Stimulated activated CD4-positive, alpha-beta T cell treated with anti-CD3 and anti-CD28 coated beads, Interleukin-4, amount 100 ng/mL, for 4 hours (primary cell): ENCODE measurements around the gene KRTAP12-3.
"Not testable (repeated sequence)": the region's sequence is repeated elsewhere in the genome, so short reads cannot be mapped to it uniquely, and the experiment has no call there.

Source experiments
- DNase-seq, 2 experiments: peaks; one replicate each; pipeline ENCODE4 v3.0.0-alpha.2; 2020

The KRTAP12-3 gene

DNA sequence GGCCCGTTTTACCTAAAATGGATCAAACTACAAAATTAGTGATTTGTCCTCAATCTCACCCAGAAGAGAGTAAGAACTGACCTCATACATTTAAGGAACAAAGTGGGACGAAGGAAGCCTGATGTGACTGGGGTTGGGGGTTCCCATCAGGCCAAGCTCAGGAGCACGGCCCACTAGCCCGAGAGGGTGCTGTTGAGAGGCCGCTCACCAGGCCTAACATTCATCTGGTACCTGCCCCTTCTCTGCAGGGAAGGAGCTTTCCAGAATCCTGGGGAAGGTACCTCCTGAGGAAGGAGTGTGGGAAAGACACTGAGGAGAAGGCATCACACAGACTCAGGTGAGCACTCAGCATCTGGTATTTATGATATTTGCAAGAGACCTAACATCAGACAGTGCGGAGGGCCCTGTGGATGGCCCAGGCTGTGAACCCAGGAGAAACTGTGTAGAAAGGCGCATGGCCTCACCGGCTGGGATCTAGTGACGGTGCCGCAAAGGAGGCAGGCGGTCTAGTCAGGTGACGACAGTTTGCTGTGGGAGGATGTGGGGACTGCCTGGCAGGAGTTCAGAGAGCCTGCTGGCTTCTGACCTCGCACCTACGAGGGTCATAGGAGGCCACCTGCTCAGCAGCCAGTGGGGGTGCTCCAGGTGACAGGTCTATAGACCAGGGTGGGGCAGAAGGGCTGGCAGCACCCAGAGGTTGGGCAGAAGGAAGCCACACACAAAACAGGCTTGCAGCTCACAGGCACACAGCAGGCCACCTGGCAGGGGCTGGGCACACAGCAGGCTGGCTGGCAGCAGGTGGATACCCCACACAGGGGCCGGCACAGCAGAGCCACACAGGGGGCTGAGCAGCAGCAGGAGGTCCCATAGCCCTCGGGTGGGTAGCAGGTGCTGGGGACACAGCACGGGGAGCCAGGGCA lies 3.8 kb upstream of the KRTAP12-3 start:
- DNase-seq, result peak in 1 of 2 experiments; percentile 24

DNA sequence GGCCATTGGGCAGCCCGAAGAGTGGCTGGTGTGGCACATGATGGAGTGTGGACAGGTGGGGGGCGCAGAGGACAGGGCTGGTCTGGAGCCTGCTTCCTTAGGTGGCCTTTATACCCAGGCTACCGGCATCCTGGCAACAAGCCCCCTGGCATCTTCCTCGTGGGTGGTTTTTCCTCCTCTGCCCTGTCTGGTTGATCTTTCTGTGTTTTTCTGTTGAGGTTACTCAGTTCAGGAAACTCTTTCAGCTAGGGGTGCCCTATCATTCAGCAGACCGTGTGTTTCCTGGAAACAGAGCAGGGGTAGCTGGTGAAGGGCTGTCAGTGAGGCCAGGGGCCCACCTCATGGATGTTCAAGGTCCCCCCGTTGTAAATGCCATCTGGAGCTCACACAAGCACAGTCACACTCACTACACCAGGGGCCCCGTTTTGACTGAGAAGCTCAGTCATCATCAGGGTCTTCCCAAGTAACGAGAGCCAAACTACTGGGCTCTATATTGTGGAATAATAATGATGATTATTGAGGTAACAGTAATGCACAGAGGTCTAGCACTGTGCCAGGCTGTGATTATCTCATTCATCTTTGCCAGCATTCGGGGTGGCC lies 3.1 kb upstream of the KRTAP12-3 start, which contains the start of gene KRTAP12-4:
Gene KRTAP12-4 (minus strand): TSS at position 84 of the 600 bp plus-strand sequence. CDS start 45 bp downstream, at position 39.
- no peak for DNase-seq

DNA sequence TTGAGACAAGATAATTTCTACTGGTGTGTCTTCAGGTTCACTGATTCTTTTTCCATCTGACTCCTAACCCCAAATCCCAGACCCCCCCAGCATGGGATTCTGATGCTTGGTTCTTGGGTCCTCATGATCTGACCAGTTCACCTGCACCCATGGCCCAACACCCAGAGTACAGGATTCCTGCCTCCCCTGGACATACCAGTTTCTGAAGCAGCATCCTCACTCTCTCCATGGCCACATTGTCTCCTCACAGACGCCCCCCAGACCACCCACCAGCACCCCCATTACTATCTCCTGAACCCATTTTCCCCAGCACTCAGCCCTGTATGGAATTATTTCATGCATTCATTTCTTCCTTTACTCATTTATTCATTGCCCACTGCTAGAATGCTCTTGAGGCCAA lies 864 bp upstream of the KRTAP12-3 start:
- no peak for DNase-seq

DNA sequence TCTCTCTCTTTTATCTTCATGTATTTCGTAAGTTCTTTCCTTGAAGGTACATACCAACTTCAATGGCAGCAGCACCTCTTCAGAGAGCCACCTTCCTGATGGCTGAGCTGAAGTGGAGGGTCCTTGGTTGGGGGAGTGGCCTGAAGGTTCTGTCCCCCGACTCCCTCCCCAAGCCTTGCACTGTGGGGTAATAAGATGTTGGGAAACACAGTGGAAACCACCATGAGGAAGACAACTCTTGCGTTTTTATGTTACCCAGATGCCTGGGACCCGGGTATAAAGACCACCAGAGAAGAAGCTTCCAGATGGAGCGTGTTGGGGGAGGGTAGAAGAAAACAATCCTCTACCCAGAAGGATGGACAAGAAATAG lies 794 bp downstream of the KRTAP12-3 start:
- no peak for DNase-seq

DNA sequence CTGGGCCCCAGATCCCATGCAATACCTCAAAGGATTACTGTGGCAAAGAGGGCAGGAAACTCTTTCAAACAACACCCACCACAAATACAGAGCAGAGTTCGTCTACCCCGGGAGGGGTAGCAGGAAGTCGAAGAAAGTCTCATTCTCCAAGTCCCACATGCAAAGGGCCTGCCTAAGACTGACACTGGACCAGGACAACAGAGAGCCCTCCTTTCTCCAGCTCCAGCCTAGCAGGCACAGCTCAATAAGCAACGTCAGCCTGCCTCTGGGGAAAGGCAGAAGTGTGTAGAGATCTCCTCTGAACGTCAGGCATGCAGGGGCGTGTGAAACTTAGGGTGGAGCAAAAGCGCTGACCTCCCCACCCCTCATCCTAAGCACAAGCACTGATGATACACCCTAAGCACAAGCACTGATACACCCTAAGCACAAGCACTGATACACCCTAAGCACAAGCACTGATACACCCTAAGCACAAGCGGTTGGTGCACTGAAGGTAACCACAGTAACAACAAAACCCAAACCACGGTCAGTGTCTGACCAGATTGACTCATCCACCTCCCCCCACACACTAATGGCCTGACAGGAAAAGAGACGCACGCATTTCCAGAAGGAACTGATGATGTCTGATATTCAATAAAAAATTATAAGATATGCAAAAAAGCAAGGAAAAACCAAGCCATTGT lies 1.3 kb downstream of the KRTAP12-3 start:
- no peak for DNase-seq

DNA sequence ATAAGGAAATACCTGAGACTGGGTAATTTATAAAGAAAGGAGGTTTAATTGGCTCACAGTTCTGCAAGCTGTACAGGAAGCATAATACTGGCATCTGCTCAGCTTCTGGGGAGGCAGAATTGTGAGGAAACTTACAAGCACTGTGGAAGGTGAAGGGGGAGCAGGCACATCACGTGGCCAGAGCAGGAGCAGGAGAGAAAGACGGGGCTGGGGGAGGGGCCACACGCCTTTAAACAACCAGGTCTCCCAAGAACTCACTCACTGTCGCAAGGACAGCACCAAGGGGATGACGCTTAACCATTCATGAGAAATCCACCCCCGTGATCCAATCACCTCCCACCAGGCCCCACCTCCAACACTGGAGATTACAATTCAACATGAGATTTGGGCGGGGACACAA lies 3.8 kb downstream of the KRTAP12-3 start:
- not testable (repeated sequence) for DNase-seq

DNA sequence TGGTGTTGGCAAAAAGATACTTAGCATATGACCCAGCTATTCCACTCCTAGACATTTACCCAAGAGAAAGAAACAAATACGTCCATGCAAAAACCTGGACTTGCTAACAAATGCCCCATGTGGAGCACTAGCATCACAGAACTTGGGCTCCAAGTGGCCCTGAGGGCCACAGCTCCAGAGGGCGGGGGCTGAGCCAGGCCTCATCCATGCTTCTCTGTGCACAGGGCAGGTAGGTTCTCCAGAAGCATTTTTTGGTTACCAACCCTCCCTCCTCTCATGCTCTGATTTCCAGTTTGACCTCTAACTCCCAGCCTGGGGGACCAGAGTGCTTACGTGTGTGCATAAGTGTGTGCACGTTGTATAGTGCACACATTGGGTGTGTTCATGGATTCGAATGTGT lies 7.0 kb downstream of the KRTAP12-3 start:
- DNase-seq, result no peak

DNA sequence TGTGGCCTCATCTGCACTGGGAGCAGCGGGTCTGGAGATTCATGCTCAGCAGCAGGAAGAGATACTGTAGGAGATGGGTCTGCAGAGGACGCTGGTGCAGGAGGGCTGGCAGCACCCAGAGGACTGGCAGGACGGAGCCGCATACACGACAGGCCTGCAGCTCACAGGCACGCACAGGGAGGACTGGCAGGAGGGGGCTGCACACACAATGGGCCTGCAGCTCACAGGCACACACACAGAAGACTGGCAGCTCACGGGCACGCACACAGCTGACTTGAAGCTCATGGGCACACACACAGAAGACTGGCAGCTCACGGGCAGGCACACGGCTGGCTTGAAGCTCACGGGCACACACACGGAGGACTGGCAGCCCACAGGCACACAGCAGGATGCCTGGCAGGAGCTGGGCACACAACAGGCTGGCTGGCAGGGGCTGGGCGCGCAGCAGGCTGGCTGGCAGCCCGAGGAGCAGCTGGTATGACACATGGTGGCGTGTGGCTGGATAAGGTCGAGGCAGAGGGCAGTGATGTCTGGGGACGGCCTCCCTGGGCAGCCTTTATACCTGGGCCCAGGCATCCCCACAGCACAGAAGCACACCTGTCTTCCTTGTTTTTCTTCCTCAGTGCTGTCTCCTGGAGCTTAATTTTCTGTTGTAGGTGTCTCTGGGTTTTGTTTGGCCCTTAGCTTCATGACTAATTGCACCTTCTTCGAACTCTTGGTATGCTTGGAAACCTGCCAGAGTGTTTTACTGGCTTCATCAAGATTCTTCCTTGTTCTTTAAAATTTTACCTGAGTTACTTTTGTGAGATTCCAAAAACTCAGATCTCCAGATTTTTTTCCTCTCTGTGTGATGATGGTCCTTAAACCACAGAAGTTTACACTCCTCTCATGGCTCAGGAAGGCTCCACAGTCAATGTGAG lies 8.9 kb downstream of the KRTAP12-3 start, which contains the start of gene KRTAP12-2:
Gene KRTAP12-2 (minus strand): TSS at position 527 of the 920 bp plus-strand sequence. CDS start 41 bp downstream, at position 486.
- DNase-seq, result no peak

DNA sequence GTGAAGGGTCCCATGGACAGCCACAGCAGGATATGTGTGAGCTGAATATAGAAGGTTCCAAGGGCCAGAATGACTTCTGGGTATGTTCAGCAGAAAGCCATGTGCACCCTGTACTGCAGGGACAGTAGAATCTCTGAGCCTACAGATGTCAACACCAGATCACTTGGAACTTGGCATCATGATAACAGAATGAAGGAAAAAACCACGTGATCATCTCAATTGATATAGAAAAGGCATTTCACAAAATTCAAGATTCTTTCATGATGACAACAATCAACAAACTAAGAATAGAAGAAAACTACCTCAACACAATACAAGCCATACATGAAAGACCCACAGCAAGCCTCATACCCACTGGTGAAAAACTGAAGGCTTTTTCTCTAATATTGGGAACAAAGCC lies 9.9 kb downstream of the KRTAP12-3 start:
- no peak for DNase-seq

DNA sequence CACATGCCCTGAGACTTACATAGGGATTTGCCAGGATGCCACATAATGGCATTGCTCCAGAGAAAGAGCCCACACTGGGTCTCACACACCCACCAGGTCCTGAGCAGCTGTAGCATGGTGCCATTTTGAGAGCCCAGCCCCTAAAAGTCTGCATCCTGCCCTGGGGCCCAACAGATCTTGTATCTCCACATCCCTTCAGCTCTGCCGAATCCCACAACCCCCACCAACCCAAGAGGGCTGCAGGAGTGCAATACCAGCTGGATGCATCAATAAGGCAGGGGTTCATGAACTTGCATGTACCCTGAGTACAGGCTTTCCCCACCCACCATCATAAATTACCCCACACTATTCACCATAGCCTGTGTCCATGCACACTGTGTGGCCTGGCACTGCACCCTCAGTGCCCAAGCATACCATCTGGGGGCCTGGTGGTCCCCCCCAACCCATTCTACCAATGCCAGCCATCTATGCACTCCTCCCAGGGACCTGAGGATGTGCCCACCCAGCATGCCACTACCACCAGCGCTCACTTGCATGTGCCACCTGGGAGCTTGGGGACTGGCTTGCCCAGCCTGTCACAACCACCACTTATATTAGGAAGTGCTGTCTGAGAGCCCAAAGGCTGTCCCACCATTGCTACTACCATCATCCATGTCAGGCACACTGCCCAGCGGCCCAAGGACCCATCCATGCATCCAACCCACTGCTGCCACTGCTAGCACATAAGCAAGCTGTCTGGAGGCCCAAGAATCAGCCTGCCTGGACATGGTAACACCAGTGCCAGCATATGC lies 13.1 kb downstream of the KRTAP12-3 start:
- DNase-seq, result no peak

DNA sequence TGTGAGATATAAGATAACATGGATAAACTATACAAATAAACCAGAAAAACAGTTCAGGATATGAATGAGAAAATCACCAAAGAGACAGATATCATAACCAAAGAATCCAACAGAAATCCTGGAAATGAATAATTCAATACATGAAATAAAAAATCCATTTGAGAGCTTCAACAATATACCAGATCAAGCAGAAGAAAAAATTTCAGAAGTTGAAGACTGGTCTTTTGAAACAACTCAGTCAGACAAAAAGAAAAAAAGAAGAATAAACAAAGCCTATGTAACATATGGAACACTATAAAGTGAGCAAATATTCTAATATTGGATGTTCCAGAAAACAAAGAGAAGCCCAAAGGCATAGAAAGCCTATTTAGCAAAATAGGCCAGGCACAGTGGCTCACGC lies 14.2 kb downstream of the KRTAP12-3 start:
- no peak for DNase-seq

DNA sequence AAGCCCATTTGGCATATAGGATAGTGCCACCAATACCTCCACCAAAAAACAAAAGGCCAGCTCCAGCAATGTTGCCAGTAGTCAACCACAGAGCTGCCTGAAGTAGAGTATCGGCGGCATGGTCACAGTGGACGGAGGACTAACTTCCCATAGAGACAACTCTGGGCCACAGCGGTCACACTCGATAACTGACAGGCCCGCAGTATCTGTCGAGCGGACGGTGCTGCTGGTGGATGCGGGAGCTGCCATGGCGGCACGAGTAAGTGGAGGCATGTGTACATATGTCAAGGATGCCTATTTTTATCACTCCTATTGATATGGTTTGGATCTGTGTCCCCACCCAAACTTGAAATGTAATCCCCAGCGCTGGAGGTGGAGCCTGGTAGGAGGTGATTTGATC lies 20.1 kb downstream of the KRTAP12-3 start:
- DNase-seq, result no peak

DNA sequence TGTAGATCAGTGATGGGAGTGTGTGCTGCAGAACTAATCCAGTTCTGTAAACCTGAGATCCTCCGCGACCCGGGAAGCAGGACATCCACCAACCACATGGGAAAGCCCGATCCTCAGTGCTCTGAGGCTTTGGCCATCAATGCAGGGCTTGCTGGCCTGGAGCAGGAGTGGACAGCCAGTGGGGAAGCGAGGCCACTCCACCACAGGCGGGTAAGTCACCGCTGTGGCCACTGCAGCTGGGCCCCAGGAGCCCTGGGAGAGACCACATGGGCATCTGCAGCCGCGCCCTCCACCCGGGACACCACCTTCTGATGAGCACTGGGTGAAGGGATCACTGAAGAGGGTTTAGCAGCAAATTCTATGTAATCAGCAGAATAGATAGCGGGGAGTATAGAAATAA lies 23.4 kb downstream of the KRTAP12-3 start:
- no peak for DNase-seq

DNA sequence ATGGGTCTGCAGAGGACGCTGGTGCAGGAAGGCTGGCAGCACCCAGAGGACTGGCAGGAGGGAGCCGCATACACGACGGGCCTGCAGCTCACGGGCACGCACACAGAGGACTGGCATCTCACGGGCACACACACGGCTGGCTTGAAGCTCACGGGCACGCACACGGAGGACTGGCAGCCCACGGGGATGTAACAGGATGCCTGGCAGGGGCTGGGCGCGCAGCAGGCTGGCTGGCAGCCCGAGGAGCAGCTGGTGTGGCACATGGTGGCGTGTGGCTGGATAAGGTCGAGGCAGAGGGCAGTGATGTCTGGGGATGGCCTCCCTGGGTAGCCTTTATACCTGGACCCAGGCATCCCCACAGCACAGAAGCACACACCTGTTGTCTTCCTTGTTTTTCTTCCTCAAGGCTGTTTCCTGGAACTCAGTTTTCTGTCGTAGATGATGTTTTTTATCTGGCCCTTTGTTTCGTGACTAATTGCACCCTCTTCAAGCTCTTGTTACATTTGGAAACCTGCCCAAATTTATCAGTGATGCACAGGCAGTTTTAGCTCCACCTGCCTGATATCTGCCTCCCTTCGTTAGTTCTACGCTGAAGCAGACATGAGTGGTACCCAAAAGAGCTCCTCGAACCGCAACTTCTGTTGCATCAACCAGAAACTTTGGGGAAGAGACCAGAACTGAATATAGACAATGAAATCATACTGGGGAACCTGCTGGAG lies 24.3 kb downstream of the KRTAP12-3 start, which contains the start of gene KRTAP12-1:
Gene KRTAP12-1 (minus strand): TSS at position 303 of the 719 bp plus-strand sequence. CDS start 40 bp downstream, at position 263.
- no peak for DNase-seq

DNA sequence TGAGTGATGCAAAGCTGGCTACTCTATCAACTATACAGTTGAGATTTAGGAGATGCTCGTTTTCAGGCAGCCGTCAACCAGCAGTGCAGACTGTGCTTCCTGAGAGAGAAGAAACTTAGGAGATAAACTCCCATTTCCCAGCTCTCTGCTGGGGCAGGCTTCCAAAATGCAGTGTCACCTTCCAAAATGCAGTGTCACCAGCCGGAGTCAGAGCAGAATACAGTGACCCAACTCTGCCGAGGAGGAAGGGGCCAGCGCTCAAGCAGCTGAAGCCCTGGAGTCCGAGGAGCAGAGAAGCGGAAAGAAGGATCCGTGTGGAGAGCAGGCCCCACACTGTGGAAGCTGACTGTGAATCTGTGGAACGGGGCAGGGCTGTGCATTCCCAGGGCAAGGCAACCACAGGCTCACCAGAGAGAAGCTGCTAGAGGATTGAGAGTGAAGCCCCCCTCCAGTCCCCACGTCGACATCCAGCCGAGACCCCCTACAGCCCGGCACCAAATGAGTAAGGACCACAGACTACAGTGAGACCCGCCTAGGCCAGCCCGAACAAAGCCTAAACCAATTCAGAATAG lies 24.9 kb downstream of the KRTAP12-3 start:
- no peak for DNase-seq

DNA sequence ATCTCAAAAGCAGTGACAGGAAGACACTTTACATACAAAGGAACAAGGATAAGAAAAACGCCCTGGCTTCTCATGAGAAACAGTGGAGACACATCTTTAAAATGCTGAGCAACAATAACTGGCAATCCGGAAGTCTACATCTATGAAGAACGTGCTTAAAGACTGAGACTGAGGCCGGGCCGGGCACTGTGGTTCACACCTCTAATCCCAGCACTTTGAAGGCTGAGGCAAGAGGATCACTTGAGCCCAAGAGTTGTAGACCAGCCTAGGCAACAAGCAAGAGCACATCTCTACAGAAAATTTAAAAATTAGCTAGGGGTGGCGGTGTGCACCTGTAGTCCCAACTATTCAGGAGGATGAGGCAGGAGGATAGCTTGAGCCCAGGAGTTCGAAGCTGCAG lies 26.3 kb downstream of the KRTAP12-3 start:
- DNase-seq, result no peak

DNA sequence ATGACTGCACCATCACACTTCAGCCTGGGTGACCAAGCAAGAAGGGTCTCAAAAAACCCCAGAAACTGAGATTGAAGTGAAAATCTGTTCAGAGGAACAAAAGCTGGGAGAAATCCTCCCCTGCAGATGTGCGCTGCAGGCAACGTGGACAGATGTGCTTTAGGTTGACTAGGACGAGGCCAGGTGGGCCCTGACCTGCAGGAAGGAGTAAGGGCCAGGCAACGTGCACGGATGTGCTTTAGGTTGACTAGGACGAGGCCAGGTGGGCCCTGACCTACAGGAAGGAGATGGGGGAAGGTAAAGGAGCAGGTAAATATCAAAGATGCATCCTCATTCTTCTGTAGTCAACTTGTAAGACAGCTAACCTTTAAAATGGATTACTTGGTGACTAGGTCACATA lies 26.8 kb downstream of the KRTAP12-3 start:
- DNase-seq, result no peak

DNA sequence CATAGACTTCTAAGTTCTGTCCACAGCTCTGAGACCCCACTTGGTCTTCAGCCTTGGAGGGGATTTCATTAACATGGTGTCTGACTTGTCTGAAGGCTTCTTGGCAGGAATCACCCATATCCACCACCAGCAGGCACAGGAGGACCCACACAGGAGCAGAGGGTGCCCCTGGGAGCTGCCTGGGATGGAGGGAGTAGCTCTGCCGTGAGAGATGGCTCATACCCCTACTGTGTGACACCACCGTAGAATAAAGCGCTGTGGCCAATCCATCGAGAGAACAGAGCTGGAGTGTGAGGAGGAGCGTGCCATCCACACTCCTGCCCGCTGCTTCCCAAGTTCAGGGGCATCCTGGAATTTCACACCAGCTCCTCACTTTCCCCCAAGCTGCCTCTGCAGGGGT lies 27.3 kb downstream of the KRTAP12-3 start:
- DNase-seq, result not testable (repeated sequence)

DNA sequence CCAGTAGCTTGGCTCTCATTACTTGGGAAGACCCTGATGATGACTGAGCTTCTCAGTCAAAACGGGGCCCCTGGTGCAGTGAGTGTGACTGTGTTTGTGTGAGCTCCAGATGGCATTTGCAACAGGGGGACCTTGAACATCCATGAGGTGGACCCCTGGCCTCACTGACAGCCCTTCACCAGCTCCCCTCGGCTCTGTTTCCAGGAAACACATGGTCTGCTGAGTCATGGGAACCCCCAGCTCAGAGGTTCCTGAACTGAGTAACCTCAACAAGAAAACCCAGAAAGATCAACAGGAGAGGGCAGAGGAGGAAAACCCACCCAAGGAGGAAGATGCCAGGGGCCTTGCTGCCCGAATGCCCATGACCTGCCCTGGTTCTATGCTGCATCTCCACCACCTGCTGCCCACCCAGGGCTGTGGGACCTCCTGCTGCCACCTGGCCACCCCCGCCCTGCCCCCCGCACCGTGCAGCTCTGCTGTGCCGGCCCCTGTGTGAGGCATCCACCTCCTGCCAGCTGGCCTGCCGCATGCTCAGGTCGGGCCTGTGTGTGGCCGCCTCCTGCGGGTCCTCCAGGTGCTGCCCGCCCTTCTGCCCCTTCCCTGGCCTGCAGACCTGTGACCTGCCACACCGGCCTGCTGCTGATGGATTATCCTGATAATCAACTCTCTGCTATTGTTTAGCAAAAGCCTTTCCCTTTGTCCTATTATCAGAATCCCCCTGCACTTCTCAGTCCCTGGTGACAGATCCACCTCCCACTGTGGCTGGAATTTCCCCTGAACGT lies 28.5 kb downstream of the KRTAP12-3 start:
- DNase-seq, result no peak
